PC-3 (cell line): ENCODE data around the gene SPHK2. TPM values are rescaled to one million over a fixed set of nuclear protein-coding genes. Genes with fewer than 3 reads are reported as not detected.
A peak's percentile ranks its signal among the peaks of the same experiment; 100 is the strongest.

Experiments used
- ATAC-seq: fragments of 200-7000 bp; cut with Tn5 transposase; 2 replicates; pipeline ENCODE4 v1.9.1; 2020; ENCODE audit warnings: mild to moderate bottlenecking, moderate library complexity
- BruUV-seq: library from RNA; stranded (reverse); fragments of 400-500 nt; replicated peaks from 2 replicates; lab custom pipeline; 2021; lab: Mats Ljungman, UMichigan
- CTCF ChIA-PET: fragments of 300-600 bp; sonication (Branson Sonifier 250); formaldehyde crosslinking; loops from one replicate; lab custom pipeline; 2022; ENCODE audit warnings: antibody characterized with exemption; lab: Charles Lee
- POLR2A ChIA-PET: fragments of 300-600 bp; sonication (Branson Sonifier 250); formaldehyde crosslinking; loops from one replicate; lab custom pipeline; 2022; ENCODE audit warnings: antibody characterized with exemption; ENCODE audit not compliant: unreplicated experiment; lab: Charles Lee
- DNase-seq: peaks from one replicate; pipeline ENCODE4 v3.0.0-alpha.2; 2015
- H2AFZ ChIP-seq: fragments of 300-600 bp; sonication (generic); 2 replicates; pipeline ENCODE4 v1.6.0; 2016; ENCODE audit warnings: antibody characterized with exemption, low read length
- H3F3A ChIP-seq: fragments of 300-600 bp; sonication (generic); one replicate; pipeline ENCODE4 v1.6.0; 2017; ENCODE audit warnings: antibody characterized with exemption, low read length, control low read depth, mild to moderate bottlenecking; ENCODE audit not compliant: unreplicated experiment
- H3K27ac ChIP-seq: fragments of 300-600 bp; sonication (generic); 2 replicates; pipeline ENCODE4 v1.5.1; 2016; ENCODE audit warnings: mild to moderate bottlenecking, low read length
- H3K27me3 ChIP-seq: fragments of 300-600 bp; sonication (generic); 2 replicates; pipeline ENCODE4 v1.6.1; 2016; ENCODE audit warnings: low read length, mixed read lengths
- H3K36me3 ChIP-seq: fragments of 300-600 bp; sonication (generic); 2 replicates; pipeline ENCODE4 v1.6.1; 2016; ENCODE audit warnings: low read depth, mixed run types, low read length, mixed read lengths
- H3K4me1 ChIP-seq: fragments of 300-600 bp; sonication (generic); 2 replicates; pipeline ENCODE4 v1.5.1; 2016; ENCODE audit warnings: low read length; ENCODE audit not compliant: insufficient read depth
- H3K4me2 ChIP-seq: fragments of 300-600 bp; sonication (generic); 2 replicates; pipeline ENCODE4 v1.6.0; 2016; ENCODE audit warnings: low read length
- H3K4me3 ChIP-seq: fragments of 300-600 bp; sonication (generic); 2 replicates; pipeline ENCODE4 v1.5.1; 2016; ENCODE audit warnings: mild to moderate bottlenecking, low read length, mixed read lengths
- H3K79me2 ChIP-seq: fragments of 300-600 bp; sonication (generic); 2 replicates; pipeline ENCODE4 v1.6.1; 2017; ENCODE audit warnings: low read length, mixed read lengths
- H3K9ac ChIP-seq: fragments of 300-600 bp; sonication (generic); 2 replicates; pipeline ENCODE4 v1.6.0; 2016; ENCODE audit warnings: mild to moderate bottlenecking, low read length
- H3K9me2 ChIP-seq: fragments of 300-600 bp; sonication (generic); replicated peaks from 2 replicates; pipeline ENCODE4 v1.6.1; 2016; ENCODE audit warnings: mixed run types, low read length, mixed read lengths
- H3K9me3 ChIP-seq: fragments of 300-600 bp; sonication (generic); 2 replicates; pipeline ENCODE4 v1.6.1; 2016; ENCODE audit warnings: low read length, mixed read lengths
- H4K20me1 ChIP-seq: fragments of 300-600 bp; sonication (generic); 2 replicates; pipeline ENCODE4 v1.6.1; 2016; ENCODE audit warnings: low read length, mixed read lengths
- CTCF ChIP-seq: fragments of 300-600 bp; sonication (generic); conservative IDR thresholded peaks from 2 replicates; pipeline ENCODE4 v1.5.1; 2017; ENCODE audit warnings: antibody characterized with exemption, low read depth, mild to moderate bottlenecking, low read length
- EZH2 ChIP-seq: fragments of 300-600 bp; sonication (generic); IDR thresholded peaks from one replicate; pipeline ENCODE4 v1.6.1; 2017; ENCODE audit warnings: antibody characterized with exemption, mild to moderate bottlenecking, low read length; ENCODE audit not compliant: unreplicated experiment
- EZH2phosphoT487 ChIP-seq: fragments of 300-600 bp; sonication (generic); IDR thresholded peaks from 2 replicates; pipeline ENCODE4 v1.6.1; 2018; ENCODE audit warnings: mild to moderate bottlenecking, antibody characterized with exemption, low read length, borderline replicate concordance
- intact Hi-C: fragments of 100-400 bp; cut with micrococcal nuclease; formaldehyde crosslinking; loops from 2 replicates; pipeline ENCODE4 v1.9.0; 2023
- total RNA-seq: library from RNA; depleted of rRNA; stranded (reverse); fragments of >200 nt; gene quantifications from 2 replicates; pipeline ENCODE4 v1.2.3, GENCODE V29; 2014

SPHK2 gene
- total RNA-seq, 1 experiment from 2014 or later: 8.5 TPM

GRCh38 chr19:48614436-48615230 is 4.7 kb upstream of the SPHK2 start, which contains the start of gene FAM83E:
Gene FAM83E, minus strand, starts transcription at chr19:48615076. Its CDS starts 1,704 bp downstream, at chr19:48613372.
- no peaks in the 10 kb centered on the region for H3K27me3 ChIP-seq
- POLR2A ChIA-PET: no interaction called here
- H3K9me2 ChIP-seq: no peaks in the 10 kb centered on the region
- no peak within 1 kb of the TSS for H3K4me3 ChIP-seq
- H3K36me3 ChIP-seq: peaks cover 35% of the 10 kb centered on the region
- DNase-seq (peak; percentile 41), ATAC-seq (peak; percentile 9; the same call in 1 of the 2 replicates)
- peaks cover 21% of the 10 kb centered on the region for H3K4me1 ChIP-seq
- TF ChIP-seq EZH2 (no peak), EZH2phosphoT487 (no peak), CTCF (no peak)
- no peak within 1 kb of the TSS for H3K9ac ChIP-seq
- no TSS peak for BruUV-seq
- CTCF ChIA-PET: no interaction called here
- no peak within 1 kb of the TSS for H3K4me2 ChIP-seq
- H3K27ac ChIP-seq: no peak within 1 kb of the TSS
- H3K9me3 ChIP-seq: no peaks in the 10 kb centered on the region
- intact Hi-C loops: no loop called here
- no peaks in the 10 kb centered on the region for H3F3A ChIP-seq
- H3K79me2 ChIP-seq: peaks cover 35% of the 10 kb centered on the region
- H4K20me1 ChIP-seq: peaks cover 32% of the 10 kb centered on the region
- H2AFZ ChIP-seq: no peak within 1 kb of the TSS

GRCh38 chr19:48615231-48616040 is 3.9 kb upstream of the SPHK2 start:
- DNase-seq (no peak), ATAC-seq (no peak)
- no peaks in the 10 kb centered on the region for H3K9me3 ChIP-seq
- no peak for TF ChIP-seq EZH2
- TF ChIP-seq CTCF: no peak
- TF ChIP-seq EZH2phosphoT487: no peak
- no peaks in the 10 kb centered on the region for H3K9me2 ChIP-seq
- no peak overlapping the region for H3K4me2 ChIP-seq
- peaks cover 32% of the 10 kb centered on the region for H4K20me1 ChIP-seq
- H3K27me3 ChIP-seq: no peaks in the 10 kb centered on the region
- intact Hi-C loops: no loop called here
- POLR2A ChIA-PET: no interaction called here
- H2AFZ ChIP-seq: no peak overlapping the region
- H3F3A ChIP-seq: no peaks in the 10 kb centered on the region
- H3K27ac ChIP-seq: no peak overlapping the region
- H3K79me2 ChIP-seq: peaks cover 42% of the 10 kb centered on the region
- CTCF ChIA-PET: no interaction called here
- no peak overlapping the region for H3K9ac ChIP-seq
- peaks cover 35% of the 10 kb centered on the region for H3K36me3 ChIP-seq
- BruUV-seq: no TSS peak
- peaks cover 27% of the 10 kb centered on the region for H3K4me1 ChIP-seq
- no peak overlapping the region for H3K4me3 ChIP-seq
